ENCODE data around the gene SEC14L3.
A peak's percentile ranks its signal among the peaks of the same experiment; 100 is the strongest.

SEC14L3 gene

GRCh38 chr22:30423301-30423958, 48.4 kb downstream of the SEC14L3 start:
- ATAC-seq = peak; percentile 56
- TF ChIP-seq PATZ1 (CRISPR knock-in tag; IDR thresholded peaks at IDR 0.05; ENCODE audit: borderline replicate concordance) (peak; percentile 72; the same call in 1 of the 2 replicates), ZNF565 (CRISPR knock-in tag; conservative IDR thresholded peaks at IDR 0.05; ENCODE audit: low read depth) (no peak), TCF4 (CRISPR knock-in tag; IDR thresholded peaks at IDR 0.05; ENCODE audit: borderline replicate concordance) (no peak), ZNF8 (CRISPR knock-in tag; IDR thresholded peaks at IDR 0.05) (no peak), POU6F1 (CRISPR knock-in tag; IDR thresholded peaks at IDR 0.05; ENCODE audit: borderline replicate concordance, low read depth) (no peak), ARNTL (CRISPR knock-in tag; IDR thresholded peaks at IDR 0.05; ENCODE audit: borderline replicate concordance, low read depth) (no peak), ZNF70 (CRISPR knock-in tag; IDR thresholded peaks at IDR 0.05) (no peak), SNAI2 (CRISPR knock-in tag; IDR thresholded peaks at IDR 0.05) (no peak), CSDC2 (CRISPR knock-in tag; IDR thresholded peaks at IDR 0.05) (0 out of 2 replicates have a peak, but pooled peaks have one; percentile 32), CREB5 (CRISPR knock-in tag; IDR thresholded peaks at IDR 0.05; ENCODE audit: low read depth) (no peak), ZC3H10 (CRISPR knock-in tag; IDR thresholded peaks at IDR 0.05) (no peak), RARB (CRISPR knock-in tag; IDR thresholded peaks at IDR 0.05) (no peak), ZFP3 (CRISPR knock-in tag; IDR thresholded peaks at IDR 0.05) (no peak), TOX (CRISPR knock-in tag; IDR thresholded peaks at IDR 0.05; ENCODE audit: borderline replicate concordance) (no peak), CSRNP3 (CRISPR knock-in tag; IDR thresholded peaks at IDR 0.05) (no peak)

GRCh38 chr22:30422481-30423300, 49.1 kb downstream of the SEC14L3 start:
- no peak for TF ChIP-seq ESRRG (CRISPR knock-in tag; IDR thresholded peaks at IDR 0.05)
- no peak for TF ChIP-seq ZC3H10 (CRISPR knock-in tag; IDR thresholded peaks at IDR 0.05)
- TF ChIP-seq CREB5 (CRISPR knock-in tag; IDR thresholded peaks at IDR 0.05; ENCODE audit: low read depth) = no peak
- TF ChIP-seq ARNTL (CRISPR knock-in tag; IDR thresholded peaks at IDR 0.05; ENCODE audit: borderline replicate concordance, low read depth) = no peak
- TF ChIP-seq BACH2 (CRISPR knock-in tag; IDR thresholded peaks at IDR 0.05; ENCODE audit: borderline replicate concordance) = no peak
- TF ChIP-seq CSDC2 (CRISPR knock-in tag; IDR thresholded peaks at IDR 0.05) = no peak
- no peak for TF ChIP-seq SNAI2 (CRISPR knock-in tag; IDR thresholded peaks at IDR 0.05)
- no peak for TF ChIP-seq TOX (CRISPR knock-in tag; IDR thresholded peaks at IDR 0.05; ENCODE audit: borderline replicate concordance)
- no peak for TF ChIP-seq RARB (CRISPR knock-in tag; IDR thresholded peaks at IDR 0.05)
- no peak for TF ChIP-seq PPARA (CRISPR knock-in tag; IDR thresholded peaks at IDR 0.05; ENCODE audit: borderline replicate concordance)
- no peak for TF ChIP-seq GLIS3 (CRISPR knock-in tag; IDR thresholded peaks at IDR 0.05)
- no peak for TF ChIP-seq OSR1 (CRISPR knock-in tag; IDR thresholded peaks at IDR 0.05)
- peak; percentile 30 for ATAC-seq

Measured in SK-N-SH treated with all-trans-retinoic acid at 6 μM for 48 hours (cell line).